HepG2 (cell line): ENCODE measurements around the gene CDYL. TPM values are rescaled to one million over a fixed set of nuclear protein-coding genes. Genes with fewer than 3 reads are reported as not detected.
A peak's percentile ranks its signal among the peaks of the same experiment; 100 is the strongest.

Experiments used
- ASH2L ChIP-seq: fragments of 300-600, 200-600 bp; sonication (generic); IDR thresholded peaks from 2 replicates; pipeline ENCODE4 v1.7.0; 2017; ENCODE audit warnings: low read depth, mild to moderate bottlenecking, moderate library complexity, mixed read lengths, low read length; ENCODE audit not compliant: insufficient read length
- BHLHE40 ChIP-seq: IDR thresholded peaks from 2 replicates; pipeline ENCODE4 v1.6.1; 2011; ENCODE audit warnings: low read length, improper control_type of control experiment
- CC2D1A ChIP-seq: sonication (generic); formaldehyde crosslinking; IDR thresholded peaks from 2 replicates; pipeline ENCODE4 v1.8.1; 2023; ENCODE audit warnings: mild to moderate bottlenecking, missing genetic modification reagents
- FOXP1 ChIP-seq, 2 experiments: fragments of 450-650 bp in 1 of 2; IDR thresholded peaks; 2 replicates each; pipeline ENCODE4 v1.6.1; 2017 to 2018; ENCODE audit warnings: antibody characterized with exemption in 1 of 2
- GLMP ChIP-seq: sonication (generic); formaldehyde crosslinking; IDR thresholded peaks from 2 replicates; pipeline ENCODE4 v1.9.0; 2021; ENCODE audit warnings: missing genetic modification reagents, mild to moderate bottlenecking, borderline replicate concordance
- HMGA1 ChIP-seq: sonication (generic); formaldehyde crosslinking; conservative IDR thresholded peaks from 2 replicates; pipeline ENCODE4 v1.4.0; 2020; ENCODE audit warnings: missing genetic modification reagents
- MIER3 ChIP-seq: IDR thresholded peaks from 2 replicates; pipeline ENCODE4 v1.6.1; 2016; ENCODE audit warnings: missing compliant biosample characterization, borderline replicate concordance
- MLX ChIP-seq: IDR thresholded peaks from 2 replicates; pipeline ENCODE4 v1.6.1; 2016
- MTERF4 ChIP-seq: sonication (generic); formaldehyde crosslinking; IDR thresholded peaks from 2 replicates; pipeline ENCODE4 v1.8.0; 2023; ENCODE audit warnings: mild to moderate bottlenecking, missing genetic modification reagents
- PHF21A ChIP-seq: sonication (generic); formaldehyde crosslinking; IDR thresholded peaks from 2 replicates; pipeline ENCODE4 v1.5.0; 2020; ENCODE audit warnings: mild to moderate bottlenecking, missing genetic modification reagents
- POGZ ChIP-seq: sonication (generic); formaldehyde crosslinking; IDR thresholded peaks from 2 replicates; pipeline ENCODE4 v1.4.0; 2020; ENCODE audit warnings: mild to moderate bottlenecking, missing genetic modification reagents
- POLR2G ChIP-seq: fragments of 200-400 bp; formaldehyde crosslinking; IDR thresholded peaks from 2 replicates; pipeline ENCODE4 v1.6.1; 2018; ENCODE audit warnings: mild to moderate bottlenecking, low read depth, low read length, moderate library complexity
- PPARG ChIP-seq: conservative IDR thresholded peaks from 2 replicates; pipeline ENCODE4 v1.6.1; 2016; ENCODE audit warnings: missing biosample characterization, missing genetic modification reagents
- SMAD1 ChIP-seq: sonication (generic); formaldehyde crosslinking; IDR thresholded peaks from 2 replicates; pipeline ENCODE4 v1.4.0; 2020; ENCODE audit warnings: missing genetic modification reagents, low read depth, mild to moderate bottlenecking, borderline replicate concordance
- SMYD3 ChIP-seq: sonication (generic); formaldehyde crosslinking; IDR thresholded peaks from 2 replicates; pipeline ENCODE4 v1.8.1; 2023; ENCODE audit warnings: mild to moderate bottlenecking, missing genetic modification reagents
- TOE1 ChIP-seq: sonication (generic); formaldehyde crosslinking; IDR thresholded peaks from 2 replicates; pipeline ENCODE4 v1.4.0; 2020; ENCODE audit warnings: mild to moderate bottlenecking, missing genetic modification reagents
- TP53 ChIP-seq: sonication (generic); formaldehyde crosslinking; conservative IDR thresholded peaks from 2 replicates; pipeline ENCODE4 v1.4.0; 2020; ENCODE audit warnings: missing genetic modification reagents
- XBP1 ChIP-seq: sonication (generic); formaldehyde crosslinking; IDR thresholded peaks from 2 replicates; pipeline ENCODE4 v1.5.0; 2020; ENCODE audit warnings: missing genetic modification reagents
- ZBTB25 ChIP-seq: IDR thresholded peaks from 2 replicates; pipeline ENCODE4 v1.6.1; 2018; ENCODE audit warnings: missing genetic modification reagents
- ZEB1 ChIP-seq: IDR thresholded peaks from 2 replicates; pipeline ENCODE4 v1.6.1; 2012; ENCODE audit warnings: mild to moderate bottlenecking, low read depth, inconsistent platforms; ENCODE audit not compliant: insufficient replicate concordance
- ZFP36L2 ChIP-seq: sonication (generic); formaldehyde crosslinking; IDR thresholded peaks from 2 replicates; pipeline ENCODE4 v1.4.0; 2020; ENCODE audit warnings: missing genetic modification reagents
- ZFP90 ChIP-seq: sonication (generic); formaldehyde crosslinking; IDR thresholded peaks from 2 replicates; pipeline ENCODE4 v1.8.0; 2022; ENCODE audit warnings: missing genetic modification reagents, mild to moderate bottlenecking, inconsistent platforms, borderline replicate concordance
- ZMAT3 ChIP-seq: sonication (generic); formaldehyde crosslinking; conservative IDR thresholded peaks from 2 replicates; pipeline ENCODE4 v1.7.0; 2021; ENCODE audit warnings: missing genetic modification reagents
- ZNF12 ChIP-seq: sonication (generic); formaldehyde crosslinking; IDR thresholded peaks from 2 replicates; pipeline ENCODE4 v1.5.0; 2020; ENCODE audit warnings: missing genetic modification reagents
- ZNF274 ChIP-seq: sonication (generic); formaldehyde crosslinking; IDR thresholded peaks from 2 replicates; pipeline ENCODE4 v1.5.1; 2020; ENCODE audit warnings: mild to moderate bottlenecking, missing genetic modification reagents
- ZNF709 ChIP-seq: sonication (generic); formaldehyde crosslinking; IDR thresholded peaks from 2 replicates; pipeline ENCODE4 v1.5.0; 2020; ENCODE audit warnings: mild to moderate bottlenecking, missing genetic modification reagents
- ZSCAN29 ChIP-seq: sonication (generic); formaldehyde crosslinking; conservative IDR thresholded peaks from 2 replicates; pipeline ENCODE4 v1.4.0; 2020; ENCODE audit warnings: mild to moderate bottlenecking, missing genetic modification reagents
- ZZZ3 ChIP-seq: sonication (generic); formaldehyde crosslinking; IDR thresholded peaks from 2 replicates; pipeline ENCODE4 v1.4.0; 2020; ENCODE audit warnings: missing genetic modification reagents, mild to moderate bottlenecking, borderline replicate concordance
- polyA plus RNA-seq, 8 experiments: library from polyadenylated mRNA; depleted of rRNA in 3 of 8; stranded (reverse) in 7 of 8; unstranded in 1 of 8; fragments of >200 nt; fragmentation: Illumina TruSeq in 4 of 8; extraction: Trizol in 4 of 8; gene quantifications; 2 replicates each; pipeline versions ENCODE4 v1.2.1 to v1.2.3, GENCODE V29; 2011 to 2016; ENCODE audit warnings: low read depth in 4 of 8, missing spikeins in 1 of 8, mixed read lengths in 1 of 8; ENCODE audit not compliant: insufficient read depth in 1 of 8
- total RNA-seq, 5 experiments: library from RNA; depleted of rRNA; stranded (reverse); fragments of >200 nt; fragmentation: Illumina TruSeq; extraction: Trizol; gene quantifications; 2 replicates each; pipeline ENCODE4 v1.2.3, GENCODE V29; 2016; ENCODE audit warnings: low read depth in 1 of 5

The CDYL gene
- total and polyA plus RNA-seq, 2 of the 13 experiments (the other 11 are each of a cell fraction or from before 2014, with no cell fraction given) = 22.8 to 105 TPM

GRCh38 chr6:4853782-4854511, 77.7 kb downstream of the CDYL start (continued):
- TF ChIP-seq POLR2G = no peak
- TF ChIP-seq ZSCAN29 (CRISPR knock-in tag) = no peak
- TF ChIP-seq SMAD1 = no peak
- no peak for TF ChIP-seq ZNF709 (CRISPR knock-in tag)
- TF ChIP-seq TP53 = no peak
- no peak for TF ChIP-seq HMGA1 (CRISPR knock-in tag)
- TF ChIP-seq ZFP36L2 (CRISPR knock-in tag) = no peak
- TF ChIP-seq XBP1 = no peak
- TF ChIP-seq ZNF274 = no peak
- no peak for TF ChIP-seq ZFP90 (CRISPR knock-in tag)
- no peak for TF ChIP-seq ZZZ3 (CRISPR knock-in tag)
- no peak for TF ChIP-seq GLMP (CRISPR knock-in tag)
- TF ChIP-seq TOE1 (CRISPR knock-in tag) = no peak
- no peak for TF ChIP-seq SMYD3 (CRISPR knock-in tag)
- no peak for TF ChIP-seq MTERF4
- peak; percentile 39; the same call in 1 of the 2 replicates for TF ChIP-seq POGZ
- TF ChIP-seq ZMAT3 (CRISPR knock-in tag) = no peak
- no peak for TF ChIP-seq ASH2L
- TF ChIP-seq MIER3 = no peak
- TF ChIP-seq CC2D1A = no peak
- no peak for TF ChIP-seq MLX (CRISPR knock-in tag)
- TF ChIP-seq FOXP1 (IDR thresholded peaks at IDR 0.05) = no peak
- peak; percentile 16; the same call in 1 of the 2 replicates for TF ChIP-seq FOXP1 (CRISPR knock-in tag; IDR thresholded peaks at IDR 0.05)
- no peak for TF ChIP-seq PHF21A (CRISPR knock-in tag)
- no peak for TF ChIP-seq ZBTB25
- peak; percentile 70 for TF ChIP-seq BHLHE40
- TF ChIP-seq PPARG (CRISPR knock-in tag) = no peak
- TF ChIP-seq ZEB1 = no peak
- no peak for TF ChIP-seq ZNF12 (CRISPR knock-in tag)
